ENCODE measurements around the gene SPOPL. TPM values are rescaled to one million over a fixed set of nuclear protein-coding genes. Genes with fewer than 3 reads are reported as not detected.

Gene SPOPL
- total and polyA plus RNA-seq, 2 of the 4 experiments (the other 2 are of a cell fraction), result 4.8 to 20.3 TPM

- Histone ChIP-seq H3K9me3 (ENCODE audit: control insufficient read depth, insufficient read depth, low read length) (no peaks in the 10 kb centered on the region), H2AK5ac (ENCODE audit: low read depth, low read length) (no peak overlapping the region), H2AK9ac (replicated peaks; ENCODE audit: low read depth, low read length, poor library complexity) (no peak overlapping the region), H3K23ac (ENCODE audit: low read depth, low read length) (no peak overlapping the region), H2BK120ac (ENCODE audit: low read depth, low read length) (no peak overlapping the region), H2BK15ac (ENCODE audit: low read depth, low read length) (no peak overlapping the region), H3K14ac (replicated peaks; ENCODE audit: low read depth, low read length) (no peak overlapping the region), H3K9me1 (ENCODE audit: insufficient read depth, low read length) (peaks cover 7% of the 10 kb centered on the region; the same call in 1 of the 2 replicates), H2AFZ (replicated peaks; ENCODE audit: low read length, poor library complexity) (no peak overlapping the region), H3K56ac (ENCODE audit: extremely low read depth, insufficient read depth, low read length) (no peak overlapping the region), H3K79me1 (ENCODE audit: low read depth in 1 of 2, low read length in 2 of 2) (peaks cover 13 to 43% of the 10 kb centered on the region in 2 experiments), H3K9ac (ENCODE audit: low read depth, low read length) (no peak overlapping the region), H3K36me3 (ENCODE audit: control insufficient read depth, insufficient read depth, low read length) (no peaks in the 10 kb centered on the region), H3K4me3 (ENCODE audit: insufficient read depth, low read depth, low read length) (no peak overlapping the region), H3K4me2 (ENCODE audit: low read depth, low read length) (no peak overlapping the region), H4K20me1 (ENCODE audit: insufficient read depth, low read length) (peaks cover 9% of the 10 kb centered on the region), H3K18ac (ENCODE audit: low read depth, low read length) (no peak overlapping the region), H3K27me3 (ENCODE audit: control insufficient read depth, insufficient read depth, low read length) (no peaks in the 10 kb centered on the region), H4K5ac (ENCODE audit: low read depth, low read length) (no peak overlapping the region), H3K27ac (ENCODE audit: insufficient read depth, low read length) (no peak overlapping the region), H2BK20ac (ENCODE audit: low read depth, low read length) (no peak overlapping the region), H4K91ac (ENCODE audit: insufficient read depth, low read depth, low read length) (no peak overlapping the region), H2BK5ac (ENCODE audit: low read depth, low read length, poor library complexity, severe bottlenecking) (no peak overlapping the region), H3K4me1 (ENCODE audit: control insufficient read depth, insufficient read depth, low read length) (no peaks in the 10 kb centered on the region), H3K4ac (ENCODE audit: low read depth, low read length) (no peak overlapping the region), H4K8ac (ENCODE audit: low read depth in 2 of 2, low read length in 2 of 2) (no peak overlapping the region)
- ATAC-seq (ENCODE audit: low read depth), result no peak
- CTCF ChIA-PET, result no interaction called here
- in situ Hi-C loops (cut with MboI; ENCODE audit: low sequenced_read_pairs) (no loop called here), intact Hi-C loops (cut with micrococcal nuclease) (loop anchor here (5.0 to 10.0 kb wide), 3 partner anchors 283 to 590 kb away; no protein-coding TSS in a partner anchor), dilution Hi-C loops (cut with HindIII; ENCODE audit: low sequenced_read_pairs, unreplicated experiment) (no loop called here)
- no TSS peak for BruUV-seq (replicated peaks)
- POLR2A ChIA-PET (ENCODE audit: unreplicated experiment), result no interaction called here
- DNase-seq, result no peak
- no peak for TF ChIP-seq SMC3 (IDR thresholded peaks at IDR 0.05; ENCODE audit: low read depth, low read length)
- no peak for TF ChIP-seq MAFK (IDR thresholded peaks at IDR 0.05; ENCODE audit: low read depth, low read length)
- no peak for TF ChIP-seq ELK1 (IDR thresholded peaks at IDR 0.05; ENCODE audit: borderline replicate concordance, low read depth, low read length)
- TF ChIP-seq CTCF (conservative IDR thresholded peaks at IDR 0.05; ENCODE audit: low read depth, low read length), result no peak
- TF ChIP-seq RAD21 (IDR thresholded peaks at IDR 0.05; ENCODE audit: low read length), result no peak
- TF ChIP-seq RFX5 (IDR thresholded peaks at IDR 0.05; ENCODE audit: low read depth, low read length), result no peak
- no peak for TF ChIP-seq RCOR1 (IDR thresholded peaks at IDR 0.05; ENCODE audit: insufficient replicate concordance, low read length)
- TF ChIP-seq FOS (IDR thresholded peaks at IDR 0.05; ENCODE audit: low read depth, low read length), result no peak
- TF ChIP-seq NFE2L2 (IDR thresholded peaks at IDR 0.05; ENCODE audit: low read depth, low read length), result no peak
- WGBS, 2 experiments (ENCODE audit: extremely low coverage in 2 of 2, insufficient read length in 1 of 2), result no CpG with 5 or more reads among the region's 2 CpGs
Observed at GRCh38 chr2:138504546-138505235, 3.1 kb downstream of the SPOPL start.
